ELF-1 (cell line): Measurements from ENCODE around the gene ZNF514.

Source experiments
- DNase-seq: peaks from one replicate; pipeline ENCODE4 v3.0.0-alpha.2; 2016; ENCODE audit warnings: low read depth, low spot score

ZNF514 gene

DNA sequence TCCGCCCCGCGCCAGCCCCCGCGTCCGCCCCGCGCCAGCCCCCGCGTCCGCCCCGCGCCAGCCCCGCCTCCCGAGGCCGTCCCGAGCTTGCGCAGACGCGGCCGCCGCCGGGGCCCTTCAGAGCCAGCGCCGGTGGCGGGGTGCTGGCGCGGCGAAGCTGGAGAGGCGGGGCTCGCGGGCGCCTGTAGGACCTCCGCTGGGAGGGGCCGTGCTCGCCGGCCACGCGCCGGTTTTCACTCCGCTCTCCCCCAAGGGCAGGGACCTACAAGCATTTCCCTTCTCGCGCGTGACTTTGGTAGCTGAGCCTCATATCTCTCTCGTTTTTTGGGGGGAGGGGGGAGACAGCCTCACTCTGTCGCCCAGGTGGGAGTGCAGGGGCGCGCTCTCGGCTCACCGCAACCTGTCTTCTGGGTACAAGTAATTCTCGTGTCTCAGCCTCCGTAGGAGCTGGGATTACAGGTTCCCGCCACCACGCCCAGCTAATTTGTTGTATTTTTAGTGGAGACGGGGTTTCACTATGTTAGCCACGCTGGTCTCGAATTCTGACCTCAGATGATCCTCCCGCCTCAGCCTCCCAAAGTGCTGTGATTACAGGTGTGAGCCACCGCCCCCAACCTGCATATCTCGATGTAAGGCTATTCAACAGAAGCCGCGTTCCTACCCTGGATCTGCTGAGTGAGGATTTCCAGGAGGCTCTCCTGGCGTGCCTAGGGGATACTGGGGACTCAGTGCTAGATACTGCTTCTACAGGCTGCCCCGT, at the start of gene ZNF514:
ZNF514 (minus strand) TSS at position 159 of the 760 bp plus-strand sequence. CDS start 6,595 bp downstream, outside the sequence.
- DNase-seq, result peak; percentile 52

DNA sequence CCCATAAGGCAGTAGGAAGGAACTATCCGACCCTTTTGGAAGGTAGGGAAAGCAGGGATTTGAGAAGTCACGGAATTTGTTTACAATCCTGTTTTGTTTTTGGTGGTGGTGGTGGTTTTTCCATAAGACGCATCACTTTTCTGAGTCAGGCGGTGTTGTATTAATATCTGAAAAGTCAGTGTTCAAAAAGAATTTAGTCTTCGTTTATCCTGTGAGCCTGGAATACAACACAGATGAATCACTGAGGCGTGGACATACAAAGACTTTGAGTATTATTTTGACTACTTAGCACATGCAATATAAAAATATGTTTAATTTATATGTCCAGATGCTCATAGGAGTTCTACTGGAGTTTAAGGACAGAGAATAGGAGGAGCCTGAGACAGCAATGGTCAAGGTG, 48.5 kb upstream of the ZNF514 start:
- no peak for DNase-seq

DNA sequence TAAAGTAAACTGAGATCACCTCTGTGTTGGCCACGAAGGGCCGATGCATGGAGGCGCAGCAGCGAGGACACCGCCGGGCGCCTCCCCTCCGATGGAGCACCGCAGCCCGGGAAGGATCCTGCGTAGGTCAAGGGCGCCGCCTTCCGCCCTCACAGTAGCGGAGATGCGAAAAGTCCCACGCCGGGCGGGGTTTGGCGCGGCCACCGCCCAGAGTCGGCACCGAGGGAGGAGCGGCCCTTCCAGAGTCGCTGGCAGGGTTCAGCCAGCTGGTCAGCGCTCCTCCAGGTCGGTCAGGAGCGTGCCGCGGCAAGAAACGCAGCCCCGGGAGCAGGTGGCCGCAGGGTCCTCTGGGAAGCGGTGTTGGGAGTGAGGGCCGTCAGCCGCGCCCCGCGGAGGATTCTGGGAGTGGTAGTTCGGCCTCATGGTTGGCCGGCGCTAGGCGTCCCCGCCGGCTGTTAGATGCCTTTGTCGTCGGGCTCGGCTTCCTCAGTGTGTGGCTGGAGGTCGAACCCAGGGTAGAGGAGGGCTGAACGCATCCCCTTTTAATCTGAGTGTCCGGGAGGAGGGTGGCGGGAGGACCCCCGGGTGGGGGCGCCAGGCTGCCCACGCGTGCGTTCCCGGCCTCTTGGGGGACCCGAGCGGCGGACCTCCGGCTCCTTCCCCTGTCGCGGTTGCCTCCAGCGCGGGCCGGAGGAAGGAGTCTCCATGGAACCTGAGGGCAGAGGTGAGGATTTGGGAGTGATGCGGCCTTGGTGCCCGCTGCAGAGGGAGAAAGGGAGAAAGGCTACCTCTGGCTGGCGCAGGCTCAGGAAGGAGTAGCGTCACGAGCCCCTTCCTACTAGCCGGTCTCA, 47.7 kb upstream of the ZNF514 start, which contains the start of gene ZNF892:
ZNF892 (plus strand) TSS at position 411 of the 851 bp plus-strand sequence; CDS start at position 706, 295 bp downstream.
- peak; percentile 98 for DNase-seq

DNA sequence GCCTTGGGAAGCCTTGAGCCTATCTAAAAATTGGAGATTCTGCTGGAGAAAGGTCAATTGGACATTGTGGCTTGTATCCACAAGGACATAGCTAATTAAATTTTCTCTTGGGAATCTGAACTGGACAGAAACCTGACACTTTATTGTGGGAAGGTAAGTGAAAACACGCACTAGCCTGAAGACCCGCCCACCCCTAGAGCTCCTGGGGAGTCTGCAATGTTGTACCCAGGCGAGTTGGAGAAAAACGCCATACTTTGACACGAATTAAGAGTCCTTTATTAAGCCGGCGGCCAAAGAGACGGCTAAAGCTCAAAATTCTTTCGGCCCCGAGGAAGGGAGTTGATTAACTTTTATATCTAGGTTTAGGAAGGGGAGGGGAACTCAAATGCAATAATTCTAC, 46.4 kb upstream of the ZNF514 start:
- DNase-seq, result peak; percentile 24

DNA sequence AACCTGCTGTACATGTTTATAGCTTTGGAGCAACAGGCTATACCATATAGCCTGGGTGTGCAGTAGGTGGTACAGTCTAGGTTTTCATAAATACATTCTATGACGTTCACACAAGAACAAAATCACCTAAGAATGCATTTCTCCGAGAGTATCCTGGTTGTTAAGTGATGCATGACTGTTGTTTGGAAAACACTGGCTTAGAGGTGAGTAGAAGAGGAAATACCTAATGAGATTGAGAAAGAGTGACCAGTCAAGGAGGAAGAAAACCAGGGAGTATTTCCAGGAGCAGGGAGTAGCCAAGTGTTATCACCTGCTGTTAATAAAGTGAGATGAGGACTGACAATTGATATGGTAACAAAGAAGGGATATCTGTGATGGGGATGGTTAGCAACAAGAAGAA, 44.7 kb upstream of the ZNF514 start:
- DNase-seq, result no peak

DNA sequence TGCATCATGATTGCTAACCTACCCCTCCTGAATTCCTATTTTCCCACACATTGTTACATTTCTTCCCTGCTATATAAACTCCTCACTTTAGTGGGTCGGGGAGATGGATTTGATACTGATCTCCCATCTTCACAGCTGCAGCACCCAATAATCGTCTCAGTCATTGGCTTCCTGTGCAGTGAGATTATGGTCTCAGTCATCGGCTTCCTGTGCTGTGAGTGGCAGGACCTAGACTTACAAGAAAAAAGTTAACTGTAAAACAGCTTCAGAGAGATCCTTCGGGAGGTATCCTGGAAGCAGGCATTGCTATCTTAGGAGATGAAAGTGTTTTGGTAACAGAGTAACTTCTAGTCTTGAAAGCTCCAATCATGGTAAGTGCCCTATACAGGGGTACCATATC, 44.3 kb upstream of the ZNF514 start:
- DNase-seq, result no peak

DNA sequence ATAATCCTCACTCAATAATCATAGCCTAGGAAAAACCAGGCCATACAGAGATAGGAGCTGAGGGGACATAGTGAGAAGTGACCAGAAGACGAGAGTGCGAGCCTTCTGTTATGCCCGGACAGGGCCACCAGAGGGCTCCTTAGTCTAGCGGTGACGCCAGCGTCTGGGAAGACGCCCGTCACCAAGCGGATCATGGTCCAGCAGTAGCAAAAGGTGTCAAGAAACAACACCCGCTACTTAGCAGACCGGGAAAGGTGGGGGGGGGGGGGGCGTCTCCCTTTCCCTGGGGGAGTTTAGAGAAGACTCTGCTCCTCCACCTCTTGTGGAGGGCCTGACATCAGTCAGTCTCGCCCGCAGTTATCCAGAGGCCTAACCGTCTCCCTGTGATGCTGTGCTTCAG, 33.3 kb upstream of the ZNF514 start:
- peak; percentile 62 for DNase-seq

DNA sequence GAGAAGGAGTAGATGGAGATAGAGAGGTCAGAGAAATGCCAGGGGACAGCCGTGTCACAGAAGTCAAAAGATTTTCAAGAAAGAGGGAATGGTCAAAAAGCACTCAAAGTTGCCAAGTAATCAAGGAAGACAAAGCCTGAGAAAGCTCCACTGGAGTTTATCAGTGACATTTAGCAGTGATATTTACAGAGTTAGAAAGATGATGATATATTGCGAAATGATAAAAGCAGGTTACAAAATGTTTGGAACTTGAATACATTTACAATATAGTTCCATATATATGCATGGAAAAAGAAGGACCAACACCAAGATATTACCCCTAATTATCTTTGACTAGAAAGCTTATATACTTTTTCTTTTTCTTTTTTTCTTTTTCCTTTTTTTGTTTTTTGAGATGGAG, 26.3 kb upstream of the ZNF514 start:
- no peak for DNase-seq

DNA sequence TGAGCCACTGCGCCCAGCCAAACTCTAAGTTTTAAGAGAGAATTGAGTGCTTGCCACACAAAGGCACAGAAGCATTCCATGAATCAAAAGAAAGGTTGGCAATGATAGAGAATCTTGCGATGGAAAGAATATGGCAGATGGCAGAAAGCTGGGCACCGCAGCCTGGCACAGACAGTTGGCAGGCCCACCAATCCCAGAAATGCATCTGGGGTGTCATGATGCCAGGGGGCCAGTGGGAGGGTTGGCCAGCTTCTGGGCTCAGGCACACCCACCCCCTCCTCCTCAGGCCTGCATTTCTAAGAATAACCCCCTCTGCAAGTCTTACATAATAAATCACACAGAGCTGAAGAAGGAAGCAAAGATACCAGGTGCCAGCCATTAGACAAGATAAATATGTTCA, 25.5 kb upstream of the ZNF514 start:
- no peak for DNase-seq

DNA sequence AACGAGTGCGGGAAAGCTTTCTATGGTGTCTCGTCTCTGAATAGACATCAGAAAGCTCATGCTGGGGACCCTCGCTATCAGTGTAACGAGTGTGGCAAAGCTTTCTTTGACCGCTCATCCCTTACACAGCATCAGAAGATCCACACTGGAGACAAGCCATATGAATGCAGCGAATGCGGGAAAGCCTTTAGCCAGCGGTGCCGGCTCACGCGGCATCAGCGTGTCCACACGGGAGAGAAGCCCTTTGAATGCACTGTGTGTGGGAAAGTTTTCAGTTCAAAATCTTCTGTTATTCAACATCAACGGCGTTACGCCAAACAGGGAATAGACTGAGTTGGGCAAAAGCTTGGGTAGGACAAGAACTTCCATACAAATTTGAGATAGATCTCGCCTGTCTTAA, 22.1 kb upstream of the ZNF514 start:
- no peak for DNase-seq

DNA sequence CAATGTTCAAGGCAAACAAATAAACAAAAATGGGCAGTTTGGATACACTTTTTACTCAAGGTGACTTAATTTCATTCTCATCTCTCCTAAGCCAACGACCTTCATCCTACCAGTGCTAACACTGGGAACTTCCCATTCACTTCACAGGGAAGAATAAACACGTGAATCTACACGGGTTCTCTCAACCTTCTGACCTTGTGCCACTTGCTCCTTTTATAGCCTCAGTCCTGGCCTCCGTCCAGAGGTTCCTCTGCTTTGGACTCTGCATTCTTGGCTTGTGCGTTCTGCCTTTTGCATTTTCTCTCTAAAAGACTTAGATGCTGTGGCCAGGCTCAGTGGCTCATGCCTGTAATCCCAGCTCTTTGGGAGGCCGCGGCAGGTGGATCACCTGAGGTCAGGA, 19.8 kb upstream of the ZNF514 start:
- no peak for DNase-seq

DNA sequence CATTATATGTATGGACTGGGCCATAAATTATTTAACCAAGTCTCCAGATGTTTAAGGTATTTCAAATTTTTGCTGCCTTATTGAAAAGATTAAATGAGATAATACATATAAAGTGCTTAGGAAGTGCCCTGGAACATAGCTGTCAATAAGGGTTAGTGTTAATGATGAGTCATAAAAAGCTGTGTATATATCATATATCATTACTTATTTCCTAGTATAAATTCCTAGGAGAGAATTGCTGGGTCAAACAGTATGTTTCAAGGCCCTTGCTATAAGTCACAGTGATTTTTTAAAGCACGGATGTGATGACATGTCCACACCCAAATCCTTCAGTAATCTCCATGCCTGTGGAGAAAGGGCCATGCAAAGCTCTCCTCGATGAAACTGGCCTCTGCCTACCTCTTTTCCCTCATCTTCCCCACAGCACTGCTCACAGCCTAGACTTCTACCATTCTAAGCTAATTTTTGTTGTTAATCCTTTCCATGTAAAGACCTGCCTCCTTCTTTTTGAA, 14.4 kb upstream of the ZNF514 start:
- no peak for DNase-seq

DNA sequence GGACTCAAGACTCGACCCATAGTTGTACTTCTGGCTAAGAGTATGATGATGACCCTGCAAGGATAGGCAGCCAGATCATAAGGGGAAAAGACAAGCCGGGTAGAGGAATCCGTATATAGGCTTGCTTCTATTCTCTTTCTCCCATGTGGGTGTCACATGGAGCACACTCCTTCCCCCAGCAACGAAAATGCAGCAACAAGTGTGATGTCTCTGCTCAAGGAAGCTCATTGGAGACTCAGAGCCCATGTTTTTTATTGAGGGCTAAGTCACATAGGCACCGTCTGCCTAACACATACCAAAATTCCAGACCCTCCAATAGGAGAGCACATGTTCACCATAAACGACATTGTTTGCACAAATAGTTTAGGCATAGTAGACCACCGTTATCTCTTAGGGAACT, 12.3 kb upstream of the ZNF514 start:
- no peak for DNase-seq

DNA sequence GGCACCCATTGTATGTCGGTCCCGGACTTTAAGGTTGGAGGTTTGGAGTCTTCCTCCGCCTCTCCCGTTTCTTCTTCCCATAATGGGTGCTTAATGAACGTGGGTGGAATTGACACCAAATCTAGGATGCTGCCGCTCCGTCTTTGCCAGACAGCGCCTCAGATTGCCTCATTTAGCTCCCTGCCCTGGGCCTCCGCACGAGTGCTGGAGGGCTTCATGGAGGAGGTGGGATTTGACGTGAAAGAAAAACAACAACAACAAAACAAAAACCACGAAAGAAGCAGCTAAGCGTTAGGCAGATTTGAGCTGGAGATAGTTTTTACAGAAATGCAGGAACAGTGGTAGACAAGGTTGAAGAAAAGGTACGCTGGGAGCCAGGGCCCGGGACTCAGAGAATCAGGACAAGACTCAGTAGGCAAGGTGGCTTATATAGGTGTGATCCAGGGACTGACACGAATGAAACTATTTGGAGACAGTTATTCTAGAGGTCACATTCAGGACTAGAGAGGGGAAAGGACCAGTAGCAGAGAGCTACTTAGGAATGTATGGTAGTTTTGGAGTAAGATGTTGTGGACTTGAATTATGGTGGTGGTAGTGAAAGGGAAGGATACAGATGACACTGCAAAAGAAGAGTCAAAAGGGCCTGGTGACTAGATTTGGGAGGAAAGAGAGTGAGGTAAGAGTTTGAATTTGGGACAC, 6.6 kb upstream of the ZNF514 start:
- DNase-seq, result no peak

DNA sequence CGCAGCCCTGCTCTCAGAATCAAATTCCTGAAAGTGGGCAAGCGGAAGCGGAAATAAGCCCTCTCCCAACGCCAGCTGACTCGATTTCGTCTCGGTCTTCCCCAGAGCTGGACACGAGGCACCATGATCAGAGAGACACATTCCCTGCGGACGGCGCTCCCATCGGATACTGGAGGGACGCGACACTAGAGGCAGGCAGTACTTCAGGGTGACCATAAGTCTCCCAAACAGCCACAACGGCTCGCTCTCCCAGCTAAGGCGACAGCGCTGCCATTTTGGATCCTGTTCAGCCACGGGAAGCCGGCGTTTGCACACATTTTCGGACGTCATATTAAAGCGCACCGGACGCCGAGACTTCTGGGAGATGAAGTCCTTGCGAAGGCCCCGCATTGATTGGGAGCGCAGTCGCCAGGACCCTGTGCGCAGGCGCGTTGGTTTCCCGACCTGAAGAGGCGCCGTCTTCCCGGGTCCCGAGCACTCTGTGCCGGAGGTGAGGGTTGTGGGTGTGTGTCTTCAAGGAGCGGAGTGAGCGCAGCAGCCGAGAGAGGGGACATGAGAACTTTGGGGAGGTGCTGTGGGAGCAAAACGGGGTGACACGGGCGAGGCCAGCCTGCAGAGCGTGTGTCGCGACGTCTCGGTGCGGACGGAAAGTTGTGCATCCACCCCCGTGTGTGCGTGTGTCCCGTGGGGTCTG, 5.9 kb upstream of the ZNF514 start, which contains the start of gene ZNF2:
ZNF2 (plus strand) TSS at position 439 of the 694 bp plus-strand sequence. CDS start 10,418 bp downstream, outside the sequence.
- peak; percentile 98 for DNase-seq

DNA sequence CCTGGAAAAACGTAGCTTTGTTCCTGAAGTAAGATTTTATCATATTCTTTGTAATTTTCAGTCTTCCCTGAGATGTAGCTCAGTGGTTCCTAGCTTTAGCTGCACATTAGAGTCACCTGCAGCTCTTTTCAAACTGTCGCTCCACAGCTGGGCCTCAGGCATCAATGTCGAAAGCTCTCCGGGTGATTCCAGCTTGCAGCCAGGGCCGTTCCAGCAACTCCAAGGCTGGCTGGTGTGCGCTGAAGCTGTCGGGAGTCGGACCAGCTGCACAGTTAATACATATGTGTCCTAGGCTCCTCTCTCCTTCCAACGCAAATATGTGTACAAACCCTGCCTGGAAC, 5.4 kb upstream of the ZNF514 start:
- no peak for DNase-seq

DNA sequence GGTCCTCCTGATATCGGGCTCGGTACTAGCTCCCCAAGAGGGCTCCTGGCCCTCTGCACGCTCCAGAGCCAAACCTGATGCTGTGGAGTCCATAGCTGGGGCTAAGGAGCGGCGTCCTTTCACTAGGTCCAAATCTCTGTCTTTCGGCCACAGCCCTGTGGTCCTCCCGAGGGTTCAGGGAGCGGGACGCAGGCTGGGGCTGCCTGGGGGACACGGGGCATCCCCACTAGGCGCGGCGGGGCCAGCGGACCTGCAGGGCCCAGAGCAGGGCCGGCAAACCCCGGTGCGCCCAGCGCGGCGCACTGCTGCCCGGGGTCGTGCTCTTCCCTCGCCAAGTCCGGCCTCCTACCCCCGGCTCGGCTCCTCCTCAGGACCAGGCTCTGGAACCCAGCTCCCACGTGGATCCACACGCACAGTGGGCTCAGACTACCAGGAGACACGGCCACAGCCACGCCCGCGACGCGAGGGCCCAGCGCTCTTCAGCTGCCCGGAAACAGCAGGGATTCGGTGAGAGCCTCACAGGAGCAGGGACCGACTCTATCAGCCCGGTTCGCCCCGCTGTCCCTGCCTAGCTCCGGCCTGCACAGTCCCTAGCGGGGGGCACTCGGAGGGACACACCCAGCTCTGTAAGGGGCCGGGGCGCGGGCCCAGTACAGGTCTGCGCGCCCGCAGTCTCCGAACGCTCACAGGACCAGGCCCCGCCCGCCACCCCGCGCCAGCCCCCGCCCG, 593 bp downstream of the ZNF514 start:
- peak; percentile 41 for DNase-seq

DNA sequence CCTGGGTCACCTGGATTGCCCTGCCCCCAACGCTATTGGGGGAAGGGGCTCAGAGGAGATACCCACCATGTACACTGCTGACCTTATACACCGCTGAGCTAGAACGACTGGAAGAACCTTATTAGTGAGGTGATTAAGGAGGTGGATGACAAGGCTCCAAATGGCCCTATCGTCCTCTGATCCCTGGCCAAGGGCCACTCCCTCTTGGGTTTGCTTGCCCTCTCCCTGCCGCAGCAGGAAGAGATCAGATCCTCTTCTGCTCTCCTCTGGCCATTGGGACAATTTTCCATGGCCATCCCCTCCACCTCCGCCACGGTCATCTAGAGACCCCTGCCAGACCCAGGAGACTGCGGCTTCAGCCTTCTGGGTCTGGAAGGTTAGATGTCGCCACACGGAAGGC, 1.2 kb downstream of the ZNF514 start:
- no peak for DNase-seq

DNA sequence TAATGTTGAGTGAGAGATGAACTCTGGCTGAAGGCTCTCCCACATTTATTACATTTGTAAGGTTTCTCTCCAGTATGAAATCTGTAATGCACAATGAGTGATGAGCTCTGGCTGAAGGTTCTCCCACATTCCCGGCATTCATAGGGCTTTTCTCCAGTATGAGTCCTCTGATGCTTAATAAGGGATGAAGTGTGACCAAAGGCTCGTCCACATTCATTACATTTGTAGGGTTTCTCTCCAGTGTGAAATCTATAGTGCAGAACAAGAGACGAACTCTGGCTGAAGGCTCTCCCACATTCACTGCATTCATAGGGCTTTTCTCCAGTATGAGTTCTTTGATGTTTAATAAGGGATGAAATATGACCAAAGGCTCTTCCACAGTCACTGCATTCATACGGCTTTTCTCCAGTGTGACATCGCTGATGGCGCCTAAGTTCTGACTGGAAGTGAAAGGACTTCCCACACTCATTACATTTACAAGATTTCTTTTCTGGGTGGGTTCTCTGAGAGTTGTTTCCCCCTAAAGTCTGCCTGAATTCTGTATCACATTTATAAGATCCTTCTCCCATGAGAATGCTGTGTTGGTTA, 10.2 kb downstream of the ZNF514 start:
- no peak for DNase-seq

DNA sequence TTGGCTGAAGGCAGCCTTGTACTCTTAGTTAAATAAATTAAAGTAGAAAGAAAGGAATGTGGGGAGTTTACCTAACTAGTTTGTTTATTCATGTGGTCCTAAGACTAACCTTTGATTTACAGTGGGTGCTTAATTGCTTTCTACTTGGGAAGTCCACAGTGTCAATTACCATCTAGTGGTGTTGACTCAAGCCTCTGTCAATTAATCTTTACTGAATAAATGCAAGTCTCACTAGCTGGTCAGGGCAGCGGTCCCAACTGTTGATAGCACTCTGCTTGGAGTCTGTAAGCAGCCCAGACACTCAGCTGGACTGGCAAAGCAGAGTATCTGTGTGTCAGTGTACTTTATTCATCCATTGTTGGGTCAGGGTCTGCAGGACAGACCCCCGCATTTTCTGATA, 15.8 kb downstream of the ZNF514 start:
- DNase-seq, result no peak
